Activated CD8-positive, alpha-beta T cell treated with anti-CD3 and anti-CD28 coated beads for 36 hours (primary cell): ENCODE measurements around the gene TRIM32. TPM values are rescaled to one million over a fixed set of nuclear protein-coding genes. Genes with fewer than 3 reads are reported as not detected.

Experiments used
- ATAC-seq: fragments of 200-7000 bp; cut with Tn5 transposase; one replicate; pipeline ENCODE4 v1.10.0; 2021; ENCODE audit warnings: mild to moderate bottlenecking, moderate library complexity
- CTCF ChIA-PET: fragments of 350-600 bp; sonication (Branson Sonifier 250); formaldehyde crosslinking; loops from one replicate; lab custom pipeline; 2021; ENCODE audit warnings: antibody characterized with exemption; lab: Charles Lee
- POLR2A ChIA-PET: fragments of 350-600 bp; sonication (Branson Sonifier 250); formaldehyde crosslinking; loops from one replicate; lab custom pipeline; 2021; ENCODE audit warnings: antibody characterized with exemption; lab: Charles Lee
- DNase-seq: peaks from one replicate; pipeline ENCODE4 v3.0.0-alpha.2; 2020
- H3K27ac Mint-ChIP-seq: one replicate; pipeline ENCODE4 v1.8.0; 2021; ENCODE audit warnings: mild to moderate bottlenecking, mixed read lengths
- H3K27me3 Mint-ChIP-seq: one replicate; pipeline ENCODE4 v1.8.0; 2021; ENCODE audit warnings: mixed read lengths
- H3K36me3 Mint-ChIP-seq: one replicate; pipeline ENCODE4 v1.8.0; 2021; ENCODE audit warnings: low read depth, mixed read lengths
- H3K4me1 Mint-ChIP-seq: one replicate; pipeline ENCODE4 v1.8.0; 2021; ENCODE audit warnings: low read depth, mixed read lengths
- H3K4me3 Mint-ChIP-seq: one replicate; pipeline ENCODE4 v1.8.0; 2021; ENCODE audit warnings: mild to moderate bottlenecking, moderate library complexity, mixed read lengths
- H3K9me3 Mint-ChIP-seq: one replicate; pipeline ENCODE4 v1.8.0; 2021; ENCODE audit warnings: mixed read lengths
- CTCF ChIP-seq: fragments of 200-600 bp; IDR thresholded peaks from one replicate; pipeline ENCODE4 v1.8.0; 2022; ENCODE audit warnings: antibody characterized with exemption, mild to moderate bottlenecking
- intact Hi-C: fragments of 100-400 bp; cut with micrococcal nuclease; formaldehyde crosslinking; loops from one replicate; pipeline ENCODE4 v1.10.0; 2022
- total RNA-seq, 2 experiments: library from RNA; stranded (reverse); gene quantifications; one replicate each; pipeline ENCODE4 v1.2.3, GENCODE V29; 2021

Gene TRIM32
- total RNA-seq, 2 experiments from 2014 or later, result 14.6 to 15.0 TPM

GRCh38 chr9:116720111-116720510, 33.0 kb downstream of the TRIM32 start:
- Mint-ChIP-seq H3K4me3 (no peak overlapping the region), H3K27ac (no peak overlapping the region), H3K27me3 (peaks cover 4% of the 10 kb centered on the region), H3K36me3 (no peaks in the 10 kb centered on the region), H3K9me3 (no peaks in the 10 kb centered on the region), H3K4me1 (peaks cover 4% of the 10 kb centered on the region)
- ChIA-PET POLR2A (no interaction called here), CTCF (no interaction called here)
- ATAC-seq (no peak), DNase-seq (no peak)
- no peak for TF ChIP-seq CTCF
- intact Hi-C loops, result no loop called here

GRCh38 chr9:116721411-116721810, 34.3 kb downstream of the TRIM32 start:
- ChIA-PET POLR2A (no interaction called here), CTCF (interaction anchor here (1.1 to 1.5 kb wide), 2 partner anchors 44 to 139 kb away, joined by 3 to 5 read pairs; no protein-coding TSS in a partner anchor)
- H3K27me3 Mint-ChIP-seq, result peaks cover 4% of the 10 kb centered on the region
- H3K4me1 Mint-ChIP-seq, result peaks cover 4% of the 10 kb centered on the region
- ATAC-seq, result no peak
- no peak overlapping the region for H3K27ac Mint-ChIP-seq
- intact Hi-C loops, result no loop called here
- H3K36me3 Mint-ChIP-seq, result no peaks in the 10 kb centered on the region
- DNase-seq, result no peak
- no peaks in the 10 kb centered on the region for H3K9me3 Mint-ChIP-seq
- no peak for TF ChIP-seq CTCF
- no peak overlapping the region for H3K4me3 Mint-ChIP-seq

GRCh38 chr9:116721944-116722343, 34.8 kb downstream of the TRIM32 start:
- DNase-seq, result no peak
- Mint-ChIP-seq H3K27ac (no peak overlapping the region), H3K4me1 (peaks cover 4% of the 10 kb centered on the region), H3K27me3 (peaks cover 4% of the 10 kb centered on the region), H3K36me3 (no peaks in the 10 kb centered on the region), H3K4me3 (no peak overlapping the region), H3K9me3 (no peaks in the 10 kb centered on the region)
- no peak for ATAC-seq
- intact Hi-C loops, result no loop called here
- ChIA-PET CTCF (interaction anchor here (1.1 to 1.5 kb wide), 2 partner anchors 44 to 139 kb away, joined by 3 to 5 read pairs; no protein-coding TSS in a partner anchor), POLR2A (no interaction called here)
- no peak for TF ChIP-seq CTCF

GRCh38 chr9:116724123-116724522, 37.0 kb downstream of the TRIM32 start:
- Mint-ChIP-seq H3K9me3 (no peaks in the 10 kb centered on the region), H3K4me1 (no peaks in the 10 kb centered on the region), H3K4me3 (no peak overlapping the region), H3K36me3 (no peaks in the 10 kb centered on the region), H3K27ac (no peak overlapping the region), H3K27me3 (peaks cover 2% of the 10 kb centered on the region)
- no peak for TF ChIP-seq CTCF
- DNase-seq, result no peak
- intact Hi-C loops, result no loop called here
- ATAC-seq, result no peak
- ChIA-PET POLR2A (no interaction called here), CTCF (no interaction called here)

GRCh38 chr9:116726602-116727001, 39.5 kb downstream of the TRIM32 start:
- no peaks in the 10 kb centered on the region for H3K9me3 Mint-ChIP-seq
- ATAC-seq (no peak), DNase-seq (no peak)
- H3K4me3 Mint-ChIP-seq, result no peak overlapping the region
- ChIA-PET POLR2A (interaction anchor here (0.6 kb wide), 1 partner anchor 156 kb away, joined by 3 read pairs; no protein-coding TSS in a partner anchor), CTCF (interaction anchor here (0.7 to 3.1 kb wide), 2 partner anchors 10 to 82 kb away, joined by 3 to 13 read pairs; no protein-coding TSS in a partner anchor)
- TF ChIP-seq CTCF, result no peak
- intact Hi-C loops, result no loop called here
- no peaks in the 10 kb centered on the region for H3K36me3 Mint-ChIP-seq
- H3K4me1 Mint-ChIP-seq, result no peaks in the 10 kb centered on the region
- no peaks in the 10 kb centered on the region for H3K27me3 Mint-ChIP-seq
- no peak overlapping the region for H3K27ac Mint-ChIP-seq
